ENCODE measurements around the gene PHKB. TPM values are rescaled to one million over a fixed set of nuclear protein-coding genes. Genes with fewer than 3 reads are reported as not detected.

The PHKB gene
- total RNA-seq, 1 experiment from 2014 or later: 81.3 TPM

GRCh38 chr16:47725188-47725695 lies 264.1 kb downstream of the PHKB start:
- ChIA-PET CTCF (no interaction called here), POLR2A (ENCODE audit: unreplicated experiment) (no interaction called here)
- no TSS peak for BruUV-seq (replicated peaks)
- Histone ChIP-seq H3K4me1 (replicated peaks; ENCODE audit: insufficient read depth) (no peaks in the 10 kb centered on the region; the same call in 1 of the 2 replicates), H4K20me1 (ENCODE audit: insufficient read depth) (no peaks in the 10 kb centered on the region), H3K36me3 (ENCODE audit: low read depth) (no peaks in the 10 kb centered on the region), H2AFZ (no peak overlapping the region), H3K9me3 (ENCODE audit: insufficient read depth, low read depth) (no peaks in the 10 kb centered on the region; the same call in 1 of the 2 replicates), H3K4me3 (no peak overlapping the region), H3K27ac (no peak overlapping the region), H3K9me2 (ENCODE audit: insufficient read depth) (no peaks in the 10 kb centered on the region), H3F3A (ENCODE audit: insufficient read depth, low read depth) (no peaks in the 10 kb centered on the region), H3K27me3 (ENCODE audit: insufficient read depth, low read depth) (no peaks in the 10 kb centered on the region), H3K79me2 (ENCODE audit: low read depth) (no peaks in the 10 kb centered on the region), H3K4me2 (no peak overlapping the region)
- DNase-seq: no peak
- no peak for TF ChIP-seq CTCF (conservative IDR thresholded peaks at IDR 0.05)
- no peak for TF ChIP-seq EZH2 (IDR thresholded peaks at IDR 0.05; ENCODE audit: low read depth)
- intact Hi-C loops (cut with micrococcal nuclease; ENCODE audit: unreplicated experiment): no loop called here

GRCh38 chr16:47726031-47726675 lies 265.0 kb downstream of the PHKB start:
- H3K36me3 ChIP-seq (ENCODE audit: low read depth): no peaks in the 10 kb centered on the region
- DNase-seq: no peak
- no peaks in the 10 kb centered on the region; the same call in 1 of the 2 replicates for H3K9me3 ChIP-seq (ENCODE audit: insufficient read depth, low read depth)
- H3K27ac ChIP-seq: no peak overlapping the region
- H3K4me2 ChIP-seq: no peak overlapping the region
- H3K4me3 ChIP-seq: no peak overlapping the region
- CTCF ChIA-PET: no interaction called here
- no peaks in the 10 kb centered on the region for H3K79me2 ChIP-seq (ENCODE audit: low read depth)
- H3K4me1 ChIP-seq (replicated peaks; ENCODE audit: insufficient read depth): peaks cover 2% of the 10 kb centered on the region
- POLR2A ChIA-PET (ENCODE audit: unreplicated experiment): no interaction called here
- H3F3A ChIP-seq (ENCODE audit: insufficient read depth, low read depth): peaks cover 1% of the 10 kb centered on the region; the same call in 1 of the 2 replicates
- no peaks in the 10 kb centered on the region for H3K9me2 ChIP-seq (ENCODE audit: insufficient read depth)
- no peaks in the 10 kb centered on the region for H4K20me1 ChIP-seq (ENCODE audit: insufficient read depth)
- no peaks in the 10 kb centered on the region for H3K27me3 ChIP-seq (ENCODE audit: insufficient read depth, low read depth)
- H2AFZ ChIP-seq: no peak overlapping the region
- TF ChIP-seq CTCF (conservative IDR thresholded peaks at IDR 0.05) (no peak), EZH2 (IDR thresholded peaks at IDR 0.05; ENCODE audit: low read depth) (no peak)
- no TSS peak for BruUV-seq (replicated peaks)
- intact Hi-C loops (cut with micrococcal nuclease; ENCODE audit: unreplicated experiment): no loop called here

- no peaks in the 10 kb centered on the region for H4K20me1 ChIP-seq (ENCODE audit: insufficient read depth)
- POLR2A ChIA-PET (ENCODE audit: unreplicated experiment): no interaction called here
These were observed 266.0 kb downstream of the PHKB start for GRCh38 chr16:47727131-47727530.

More at GRCh38 chr16:47727131-47727530, 266.0 kb downstream of the PHKB start:
- H3K4me1 ChIP-seq (replicated peaks; ENCODE audit: insufficient read depth): peaks cover 12% of the 10 kb centered on the region
- H3K9me2 ChIP-seq (ENCODE audit: insufficient read depth): no peaks in the 10 kb centered on the region
- intact Hi-C loops (cut with micrococcal nuclease; ENCODE audit: unreplicated experiment): no loop called here
- H3K4me2 ChIP-seq: no peak overlapping the region
- no peak overlapping the region for H2AFZ ChIP-seq
- TF ChIP-seq CTCF (conservative IDR thresholded peaks at IDR 0.05): no peak
- H3K9me3 ChIP-seq (ENCODE audit: insufficient read depth, low read depth): no peaks in the 10 kb centered on the region; the same call in 1 of the 2 replicates
- H3K4me3 ChIP-seq: no peak overlapping the region
- no peak for DNase-seq
- H3F3A ChIP-seq (ENCODE audit: insufficient read depth, low read depth): peaks cover 11% of the 10 kb centered on the region; the same call in 1 of the 2 replicates
- no peaks in the 10 kb centered on the region for H3K79me2 ChIP-seq (ENCODE audit: low read depth)
- H3K27me3 ChIP-seq (ENCODE audit: insufficient read depth, low read depth): no peaks in the 10 kb centered on the region
- no peak overlapping the region for H3K27ac ChIP-seq
- BruUV-seq (replicated peaks): no TSS peak
- CTCF ChIA-PET: no interaction called here
- no peaks in the 10 kb centered on the region for H3K36me3 ChIP-seq (ENCODE audit: low read depth)

All from PC-9 (cell line).